GM18498 (cell line): ENCODE measurements around the gene KRT20.
"Not testable (repeated sequence)": the region's sequence is repeated elsewhere in the genome, so short reads cannot be mapped to it uniquely, and the experiment has no call there.

ENCODE experiments used
- ATAC-seq: cut with Tn5 transposase; IDR thresholded peaks from one replicate; pipeline ENCODE4 v1.9.1; 2021; ENCODE audit warnings: mild to moderate bottlenecking, moderate library complexity; ENCODE audit not compliant: unreplicated experiment

KRT20 gene

GRCh38 chr17:40900809-40901356 lies 15.8 kb upstream of the KRT20 start:
- no peak for ATAC-seq

- ATAC-seq: no peak
Measured at GRCh38 chr17:40896916-40897455, 11.9 kb upstream of the KRT20 start.

- no peak for ATAC-seq
Measured at GRCh38 chr17:40895106-40895730, 10.2 kb upstream of the KRT20 start.

GRCh38 chr17:40888196-40888720 lies 3.2 kb upstream of the KRT20 start:
- no peak for ATAC-seq

- no peak for ATAC-seq
Measured at GRCh38 chr17:40886090-40886489, 1.0 kb upstream of the KRT20 start.

- ATAC-seq: no peak
Measured at GRCh38 chr17:40883626-40884334, 1.3 kb downstream of the KRT20 start.

GRCh38 chr17:40883031-40883430 lies 2.0 kb downstream of the KRT20 start:
- ATAC-seq: no peak

GRCh38 chr17:40879026-40879425 lies 6.0 kb downstream of the KRT20 start:
- no peak for ATAC-seq

- ATAC-seq: no peak
Measured at GRCh38 chr17:40878044-40878443, 7.0 kb downstream of the KRT20 start.

- no peak for ATAC-seq
Measured at GRCh38 chr17:40873801-40874200, 11.2 kb downstream of the KRT20 start.

GRCh38 chr17:40873255-40873654 lies 11.8 kb downstream of the KRT20 start:
- no peak for ATAC-seq

- no peak for ATAC-seq
Measured at GRCh38 chr17:40872416-40872815, 12.6 kb downstream of the KRT20 start.

GRCh38 chr17:40871316-40871715 lies 13.7 kb downstream of the KRT20 start:
- no peak for ATAC-seq

GRCh38 chr17:40870136-40870535 lies 14.9 kb downstream of the KRT20 start:
- no peak for ATAC-seq

- no peak for ATAC-seq
Measured at GRCh38 chr17:40866838-40867237, 18.2 kb downstream of the KRT20 start, which contains the start of gene KRT12. Gene KRT12, minus strand, starts transcription at chr17:40867223. Its CDS starts 37 bp downstream, at chr17:40867186.

- no peak for ATAC-seq
Measured at GRCh38 chr17:40864661-40865390, 20.2 kb downstream of the KRT20 start.

GRCh38 chr17:40862985-40863733 lies 21.9 kb downstream of the KRT20 start:
- no peak for ATAC-seq

GRCh38 chr17:40859536-40859935 lies 25.5 kb downstream of the KRT20 start:
- ATAC-seq: no peak

GRCh38 chr17:40858667-40859066 lies 26.4 kb downstream of the KRT20 start:
- ATAC-seq: not testable (repeated sequence)

- ATAC-seq: no peak
Measured at GRCh38 chr17:40857535-40857934, 27.5 kb downstream of the KRT20 start.
